ENCODE data around the gene SYT1.

Gene SYT1

GRCh38 chr12:79128956-79129355, 264.4 kb downstream of the SYT1 start:
- TF ChIP-seq CTCF (IDR thresholded peaks at IDR 0.05; ENCODE audit: low read depth, low read length, missing control alignments), result no peak
- Histone ChIP-seq H3K36me3 (replicated peaks) (no peaks in the 10 kb centered on the region), H3K27me3 (replicated peaks) (no peaks in the 10 kb centered on the region), H3K4me3 (ENCODE audit: low read depth, low read length) (no peak overlapping the region), H3K27ac (no peak overlapping the region)
- in situ Hi-C loops (cut with HindIII; ENCODE audit: low pct_ligation_motif_present, low sequenced_read_pairs), result no loop called here
- no peak for DNase-seq

GRCh38 chr12:79138872-79139271, 274.3 kb downstream of the SYT1 start:
- in situ Hi-C loops (cut with HindIII; ENCODE audit: low pct_ligation_motif_present, low sequenced_read_pairs), result no loop called here
- Histone ChIP-seq H3K27me3 (replicated peaks) (no peaks in the 10 kb centered on the region), H3K4me3 (ENCODE audit: low read depth, low read length) (no peak overlapping the region), H3K27ac (no peak overlapping the region), H3K36me3 (replicated peaks) (no peaks in the 10 kb centered on the region)
- no peak for TF ChIP-seq CTCF (IDR thresholded peaks at IDR 0.05; ENCODE audit: low read depth, low read length, missing control alignments)
- no peak for DNase-seq

- no peak for TF ChIP-seq CTCF (IDR thresholded peaks at IDR 0.05; ENCODE audit: low read depth, low read length, missing control alignments)
- Histone ChIP-seq H3K27me3 (replicated peaks) (no peaks in the 10 kb centered on the region), H3K4me3 (ENCODE audit: low read depth, low read length) (no peak overlapping the region), H3K27ac (no peak overlapping the region), H3K36me3 (replicated peaks) (no peaks in the 10 kb centered on the region)
- in situ Hi-C loops (cut with HindIII; ENCODE audit: low pct_ligation_motif_present, low sequenced_read_pairs), result no loop called here
- DNase-seq, result no peak
These were observed 276.1 kb downstream of the SYT1 start for GRCh38 chr12:79140711-79141110.

- in situ Hi-C loops (cut with HindIII; ENCODE audit: low pct_ligation_motif_present, low sequenced_read_pairs), result no loop called here
- Histone ChIP-seq H3K4me3 (ENCODE audit: low read depth, low read length) (no peak overlapping the region), H3K27me3 (replicated peaks) (no peaks in the 10 kb centered on the region), H3K36me3 (replicated peaks) (no peaks in the 10 kb centered on the region), H3K27ac (no peak overlapping the region)
- DNase-seq, result no peak
- no peak for TF ChIP-seq CTCF (IDR thresholded peaks at IDR 0.05; ENCODE audit: low read depth, low read length, missing control alignments)
These were observed 277.2 kb downstream of the SYT1 start for GRCh38 chr12:79141776-79142175.

GRCh38 chr12:79143803-79144202, 279.2 kb downstream of the SYT1 start:
- Histone ChIP-seq H3K36me3 (replicated peaks) (no peaks in the 10 kb centered on the region), H3K4me3 (ENCODE audit: low read depth, low read length) (no peak overlapping the region), H3K27ac (no peak overlapping the region), H3K27me3 (replicated peaks) (no peaks in the 10 kb centered on the region)
- no peak for DNase-seq
- in situ Hi-C loops (cut with HindIII; ENCODE audit: low pct_ligation_motif_present, low sequenced_read_pairs), result no loop called here
- TF ChIP-seq CTCF (IDR thresholded peaks at IDR 0.05; ENCODE audit: low read depth, low read length, missing control alignments), result no peak

- TF ChIP-seq CTCF (IDR thresholded peaks at IDR 0.05; ENCODE audit: low read depth, low read length, missing control alignments), result no peak
- Histone ChIP-seq H3K4me3 (ENCODE audit: low read depth, low read length) (no peak overlapping the region), H3K27me3 (replicated peaks) (no peaks in the 10 kb centered on the region), H3K27ac (no peak overlapping the region), H3K36me3 (replicated peaks) (no peaks in the 10 kb centered on the region)
- in situ Hi-C loops (cut with HindIII; ENCODE audit: low pct_ligation_motif_present, low sequenced_read_pairs), result no loop called here
- no peak for DNase-seq
These were observed 287.4 kb downstream of the SYT1 start for GRCh38 chr12:79151956-79152355.
